HepG2 (cell line): ENCODE measurements around the gene COX4I1. TPM values are rescaled to one million over a fixed set of nuclear protein-coding genes. Genes with fewer than 3 reads are reported as not detected.

Source experiments
- ATAC-seq: fragments of 200-7000 bp; cut with Tn5 transposase; 3 replicates; pipeline ENCODE4 v1.9.1; 2020; ENCODE audit warnings: mild to moderate bottlenecking, moderate library complexity
- BruUV-seq: library from RNA; stranded (reverse); fragments of 400-500 nt; replicated peaks from 2 replicates; lab custom pipeline; 2021; lab: Mats Ljungman, UMichigan
- CTCF ChIA-PET: fragments of 300-600 bp; formaldehyde crosslinking; extraction: SDS; loops from one replicate; lab custom pipeline; 2021; ENCODE audit warnings: low total read pairs, inconsistent platforms, low intra/inter-chr PET ratio; lab: Yijun Ruan, JAX
- POLR2A ChIA-PET: fragments of 350-600 bp; sonication (Branson Sonifier 250); formaldehyde crosslinking; loops from one replicate; lab custom pipeline; 2020; ENCODE audit warnings: antibody characterized with exemption, inconsistent platforms; lab: Yijun Ruan, JAX
- DNase-seq: peaks from one replicate; pipeline ENCODE4 v3.0.0-alpha.2; 2015; ENCODE audit warnings: low spot score
- FAIRE-seq: peaks from 3 replicates; lab custom pipeline; 2011; peaks lifted over from hg19 to GRCh38; lab: Jason Lieb, UNC
- H2AFZ ChIP-seq: one replicate; pipeline ENCODE4 v1.6.1; 2011; ENCODE audit warnings: low read length, inconsistent platforms
- H3K27ac ChIP-seq: fragments of 300-600 bp; 3 replicates; pipeline ENCODE4 v1.8.0; 2011; ENCODE audit warnings: mixed run types, mild to moderate bottlenecking, mixed read lengths, low read length, inconsistent platforms; ENCODE audit not compliant: insufficient read depth; ENCODE audit errors: extremely low read length
- H3K27me3 ChIP-seq, 2 experiments: fragments of 200-600 bp in 1 of 2; 2 replicates in 1 of 2; 3 replicates in 1 of 2; pipeline versions ENCODE4 v1.6.0 to v1.8.0; 2011; ENCODE audit warnings: low read length in 2 of 2, mild to moderate bottlenecking in 2 of 2, moderate library complexity in 2 of 2, inconsistent platforms in 1 of 2; ENCODE audit not compliant: insufficient read depth in 2 of 2, control insufficient read depth in 1 of 2
- H3K36me3 ChIP-seq, 2 experiments: fragments of 200-600 bp in 1 of 2; replicated peaks in 1 of 2; 2 replicates in 1 of 2; 3 replicates in 1 of 2; pipeline versions ENCODE4 v1.5.1 to v1.8.0; 2011; ENCODE audit warnings: low read length in 2 of 2, inconsistent platforms in 1 of 2; ENCODE audit not compliant: insufficient read depth in 2 of 2, control insufficient read depth in 1 of 2
- H3K4me1 ChIP-seq: 2 replicates; pipeline ENCODE4 v1.5.1; 2012; ENCODE audit warnings: low read length, inconsistent platforms; ENCODE audit not compliant: insufficient read depth
- H3K4me2 ChIP-seq: 2 replicates; pipeline ENCODE4 v1.6.0; 2011; ENCODE audit warnings: low read depth, low read length, inconsistent platforms
- H3K4me3 ChIP-seq, 3 experiments: fragments of 200-600 bp in 1 of 3; sonication (generic), shearing (Covaris generic) in 1 of 3; replicated peaks in 1 of 3; 2 replicates each; pipeline ENCODE4 v1.5.1; 2011 to 2016; ENCODE audit warnings: low read length in 3 of 3, inconsistent platforms in 2 of 3, low read depth in 2 of 3, mild to moderate bottlenecking in 2 of 3, control low read depth in 1 of 3, mixed read lengths in 1 of 3; ENCODE audit not compliant: insufficient read depth in 1 of 3
- H3K79me2 ChIP-seq: one replicate; pipeline ENCODE4 v1.6.1; 2011; ENCODE audit warnings: low read length, inconsistent platforms; ENCODE audit not compliant: insufficient read depth
- H3K9ac ChIP-seq: 2 replicates; pipeline ENCODE4 v1.6.0; 2011; ENCODE audit warnings: mild to moderate bottlenecking, low read depth, low read length, inconsistent platforms; ENCODE audit not compliant: insufficient read depth
- H3K9me3 ChIP-seq: 2 replicates; pipeline ENCODE4 v1.5.1; 2012; ENCODE audit warnings: mild to moderate bottlenecking, low read length
- H4K20me1 ChIP-seq: 2 replicates; pipeline ENCODE4 v1.6.0; 2011; ENCODE audit warnings: inconsistent platforms, mild to moderate bottlenecking, low read length, moderate library complexity; ENCODE audit not compliant: insufficient read depth
- ARNT ChIP-seq: fragments of 450-650 bp; IDR thresholded peaks from 2 replicates; pipeline ENCODE4 v1.6.1; 2017
- EED ChIP-seq: sonication (generic); formaldehyde crosslinking; IDR thresholded peaks from 2 replicates; pipeline ENCODE4 v1.5.0; 2020; ENCODE audit warnings: mild to moderate bottlenecking, missing genetic modification reagents
- PHB2 ChIP-seq: fragments of 450-650 bp; IDR thresholded peaks from 2 replicates; pipeline ENCODE4 v1.6.1; 2018; ENCODE audit not compliant: partially characterized antibody
- RORA ChIP-seq: sonication (generic); formaldehyde crosslinking; IDR thresholded peaks from 2 replicates; pipeline ENCODE4 v1.5.0; 2020; ENCODE audit warnings: mild to moderate bottlenecking, missing genetic modification reagents, moderate library complexity
- ZBTB42 ChIP-seq: sonication (generic); formaldehyde crosslinking; IDR thresholded peaks from 2 replicates; pipeline ENCODE4 v1.5.0; 2020; ENCODE audit warnings: mild to moderate bottlenecking, missing genetic modification reagents
- ZNF234 ChIP-seq: sonication (generic); formaldehyde crosslinking; conservative IDR thresholded peaks from 2 replicates; pipeline ENCODE4 v1.5.1; 2020; ENCODE audit warnings: mild to moderate bottlenecking, missing genetic modification reagents
- ZNF816 ChIP-seq: sonication (generic); formaldehyde crosslinking; IDR thresholded peaks from 2 replicates; pipeline ENCODE4 v1.8.0; 2022; ENCODE audit warnings: missing genetic modification reagents, mild to moderate bottlenecking, borderline replicate concordance
- WGBS: methylation state at CpG from one replicate; pipeline ENCODE4 v1.1.6; 2017; ENCODE audit warnings: low lambda C conversion rate; 5-methylcytosine and 5-hydroxymethylcytosine counted together
- in situ Hi-C: cut with HindIII; loops from 2 replicates; pipeline ENCODE4 v1.10.0; 2017; ENCODE audit warnings: low pct_unique_long_range_greater_than_20kb; ENCODE audit not compliant: extremely low pct_ligation_motif_present
- intact Hi-C: fragments of 100-400 bp; cut with micrococcal nuclease; formaldehyde crosslinking; loops from one replicate; pipeline ENCODE4 v1.10.0; 2022; ENCODE audit not compliant: unreplicated experiment
- polyA plus RNA-seq, 8 experiments: library from polyadenylated mRNA; depleted of rRNA in 3 of 8; stranded (reverse) in 7 of 8; unstranded in 1 of 8; fragments of >200 nt; fragmentation: Illumina TruSeq in 4 of 8; extraction: Trizol in 4 of 8; gene quantifications; 2 replicates each; pipeline versions ENCODE4 v1.2.1 to v1.2.3, GENCODE V29; 2011 to 2016; ENCODE audit warnings: low read depth in 4 of 8, missing spikeins in 1 of 8, mixed read lengths in 1 of 8; ENCODE audit not compliant: insufficient read depth in 1 of 8
- total RNA-seq, 5 experiments: library from RNA; depleted of rRNA; stranded (reverse); fragments of >200 nt; fragmentation: Illumina TruSeq; extraction: Trizol; gene quantifications; 2 replicates each; pipeline ENCODE4 v1.2.3, GENCODE V29; 2016; ENCODE audit warnings: low read depth in 1 of 5
- TF ChIP-seq, protein P1 (sequence below): sonication (generic); formaldehyde crosslinking; IDR thresholded peaks from 2 replicates; pipeline ENCODE4 v1.8.0; 2022; ENCODE audit warnings: missing genetic modification reagents, mild to moderate bottlenecking, borderline replicate concordance
- TF ChIP-seq, protein P2 (sequence below): sonication (generic); formaldehyde crosslinking; conservative IDR thresholded peaks from 2 replicates; pipeline ENCODE4 v1.8.0; 2022; ENCODE audit warnings: mild to moderate bottlenecking, moderate library complexity, missing genetic modification reagents
- TF ChIP-seq, protein P3 (sequence below): sonication (generic); formaldehyde crosslinking; IDR thresholded peaks from one replicate; pipeline ENCODE4 v1.5.1; 2020; ENCODE audit warnings: mild to moderate bottlenecking, missing genetic modification reagents; ENCODE audit errors: not compliant biosample characterization

The COX4I1 gene
- total and polyA plus RNA-seq, 2 of the 13 experiments (the other 11 are each of a cell fraction or from before 2014, with no cell fraction given), result 658 to 902 TPM

DNA sequence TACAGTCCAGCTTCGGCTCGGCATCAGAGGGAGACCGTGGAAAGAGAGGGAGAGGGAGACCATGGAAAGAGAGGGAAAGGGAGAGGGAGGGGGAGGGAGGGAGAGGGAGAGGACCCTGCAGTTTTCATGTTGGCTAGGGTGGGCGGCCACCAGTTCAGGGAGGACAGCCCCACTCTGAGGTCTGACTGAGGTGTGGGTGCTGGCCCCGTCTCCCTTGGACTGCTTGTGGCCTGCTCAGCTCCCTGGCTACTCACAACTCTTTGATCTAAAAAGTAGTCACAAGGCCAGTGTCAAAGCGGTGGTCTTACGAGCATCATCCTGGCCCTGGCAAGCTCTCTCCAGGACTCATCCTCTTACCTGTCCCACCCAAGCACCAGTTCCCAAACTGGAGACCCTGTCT lies 9.4 kb downstream of the COX4I1 start (continued):
- TF ChIP-seq RORA (no peak), ARNT (no peak), ZNF816 (CRISPR knock-in tag) (no peak), PHB2 (no peak), EED (CRISPR knock-in tag) (no peak), ZBTB42 (CRISPR knock-in tag) (no peak)

DNA sequence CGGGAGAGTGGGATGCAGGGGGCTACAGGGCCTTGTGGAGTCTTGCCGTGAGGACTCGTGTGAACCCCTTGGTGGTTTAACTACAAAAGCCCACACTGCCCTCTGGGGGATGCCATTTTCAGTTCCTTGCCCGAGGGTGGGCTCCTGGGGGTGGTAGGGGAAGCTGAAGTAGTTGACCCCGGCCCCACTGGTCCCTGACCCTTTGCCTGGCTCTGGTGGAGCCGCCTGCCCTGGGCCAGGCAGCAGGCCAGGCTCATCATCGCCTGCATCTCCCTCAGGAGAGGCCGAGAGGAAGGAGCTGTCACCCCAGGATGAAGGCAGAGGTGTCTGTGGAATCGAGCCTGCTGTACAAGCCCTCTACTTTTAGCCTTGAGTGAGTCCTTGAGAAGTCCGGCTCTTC lies 10.2 kb downstream of the COX4I1 start:
- Histone ChIP-seq H3K4me3 (no peak overlapping the region), H3K27me3 (peaks cover 6 to 28% of the 10 kb centered on the region in 2 experiments), H2AFZ (no peak overlapping the region), H3K4me2 (no peak overlapping the region), H3K36me3 (peaks cover 10 to 25% of the 10 kb centered on the region in 2 experiments), H3K9ac (no peak overlapping the region), H3K27ac (no peak overlapping the region), H3K9me3 (no peaks in the 10 kb centered on the region), H3K79me2 (no peaks in the 10 kb centered on the region), H4K20me1 (no peaks in the 10 kb centered on the region), H3K4me1 (peaks cover 27% of the 10 kb centered on the region)
- FAIRE-seq (no peak), ATAC-seq (peak; percentile 38), DNase-seq (no peak)
- no TSS peak for BruUV-seq
- intact Hi-C loops (no loop called here), in situ Hi-C loops (loop anchor here (25.0 kb wide), 1 partner anchor 703 kb away; the partner anchor contains the start of gene FOXF1)
- POLR2A ChIA-PET, result interaction anchor here (1.1 kb wide), 1 partner anchor 11 kb away, joined by 3 read pairs; no protein-coding TSS in a partner anchor
- 59% methylated on average over 3 of the region's 10 CpGs for WGBS
- CTCF ChIA-PET, result no interaction called here
- TF ChIP-seq, protein P1, sequence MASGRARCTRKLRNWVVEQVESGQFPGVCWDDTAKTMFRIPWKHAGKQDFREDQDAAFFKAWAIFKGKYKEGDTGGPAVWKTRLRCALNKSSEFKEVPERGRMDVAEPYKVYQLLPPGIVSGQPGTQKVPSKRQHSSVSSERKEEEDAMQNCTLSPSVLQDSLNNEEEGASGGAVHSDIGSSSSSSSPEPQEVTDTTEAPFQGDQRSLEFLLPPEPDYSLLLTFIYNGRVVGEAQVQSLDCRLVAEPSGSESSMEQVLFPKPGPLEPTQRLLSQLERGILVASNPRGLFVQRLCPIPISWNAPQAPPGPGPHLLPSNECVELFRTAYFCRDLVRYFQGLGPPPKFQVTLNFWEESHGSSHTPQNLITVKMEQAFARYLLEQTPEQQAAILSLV, result no peak
- TF ChIP-seq, protein P2, sequence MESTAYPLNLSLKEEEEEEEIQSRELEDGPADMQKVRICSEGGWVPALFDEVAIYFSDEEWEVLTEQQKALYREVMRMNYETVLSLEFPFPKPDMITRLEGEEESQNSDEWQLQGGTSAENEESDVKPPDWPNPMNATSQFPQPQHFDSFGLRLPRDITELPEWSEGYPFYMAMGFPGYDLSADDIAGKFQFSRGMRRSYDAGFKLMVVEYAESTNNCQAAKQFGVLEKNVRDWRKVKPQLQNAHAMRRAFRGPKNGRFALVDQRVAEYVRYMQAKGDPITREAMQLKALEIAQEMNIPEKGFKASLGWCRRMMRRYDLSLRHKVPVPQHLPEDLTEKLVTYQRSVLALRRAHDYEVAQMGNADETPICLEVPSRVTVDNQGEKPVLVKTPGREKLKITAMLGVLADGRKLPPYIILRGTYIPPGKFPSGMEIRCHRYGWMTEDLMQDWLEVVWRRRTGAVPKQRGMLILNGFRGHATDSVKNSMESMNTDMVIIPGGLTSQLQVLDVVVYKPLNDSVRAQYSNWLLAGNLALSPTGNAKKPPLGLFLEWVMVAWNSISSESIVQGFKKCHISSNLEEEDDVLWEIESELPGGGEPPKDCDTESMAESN, result 0 out of 2 replicates have a peak, but pooled peaks have one; percentile 28
- no peak for TF ChIP-seq ZNF234
- TF ChIP-seq, protein P3, sequence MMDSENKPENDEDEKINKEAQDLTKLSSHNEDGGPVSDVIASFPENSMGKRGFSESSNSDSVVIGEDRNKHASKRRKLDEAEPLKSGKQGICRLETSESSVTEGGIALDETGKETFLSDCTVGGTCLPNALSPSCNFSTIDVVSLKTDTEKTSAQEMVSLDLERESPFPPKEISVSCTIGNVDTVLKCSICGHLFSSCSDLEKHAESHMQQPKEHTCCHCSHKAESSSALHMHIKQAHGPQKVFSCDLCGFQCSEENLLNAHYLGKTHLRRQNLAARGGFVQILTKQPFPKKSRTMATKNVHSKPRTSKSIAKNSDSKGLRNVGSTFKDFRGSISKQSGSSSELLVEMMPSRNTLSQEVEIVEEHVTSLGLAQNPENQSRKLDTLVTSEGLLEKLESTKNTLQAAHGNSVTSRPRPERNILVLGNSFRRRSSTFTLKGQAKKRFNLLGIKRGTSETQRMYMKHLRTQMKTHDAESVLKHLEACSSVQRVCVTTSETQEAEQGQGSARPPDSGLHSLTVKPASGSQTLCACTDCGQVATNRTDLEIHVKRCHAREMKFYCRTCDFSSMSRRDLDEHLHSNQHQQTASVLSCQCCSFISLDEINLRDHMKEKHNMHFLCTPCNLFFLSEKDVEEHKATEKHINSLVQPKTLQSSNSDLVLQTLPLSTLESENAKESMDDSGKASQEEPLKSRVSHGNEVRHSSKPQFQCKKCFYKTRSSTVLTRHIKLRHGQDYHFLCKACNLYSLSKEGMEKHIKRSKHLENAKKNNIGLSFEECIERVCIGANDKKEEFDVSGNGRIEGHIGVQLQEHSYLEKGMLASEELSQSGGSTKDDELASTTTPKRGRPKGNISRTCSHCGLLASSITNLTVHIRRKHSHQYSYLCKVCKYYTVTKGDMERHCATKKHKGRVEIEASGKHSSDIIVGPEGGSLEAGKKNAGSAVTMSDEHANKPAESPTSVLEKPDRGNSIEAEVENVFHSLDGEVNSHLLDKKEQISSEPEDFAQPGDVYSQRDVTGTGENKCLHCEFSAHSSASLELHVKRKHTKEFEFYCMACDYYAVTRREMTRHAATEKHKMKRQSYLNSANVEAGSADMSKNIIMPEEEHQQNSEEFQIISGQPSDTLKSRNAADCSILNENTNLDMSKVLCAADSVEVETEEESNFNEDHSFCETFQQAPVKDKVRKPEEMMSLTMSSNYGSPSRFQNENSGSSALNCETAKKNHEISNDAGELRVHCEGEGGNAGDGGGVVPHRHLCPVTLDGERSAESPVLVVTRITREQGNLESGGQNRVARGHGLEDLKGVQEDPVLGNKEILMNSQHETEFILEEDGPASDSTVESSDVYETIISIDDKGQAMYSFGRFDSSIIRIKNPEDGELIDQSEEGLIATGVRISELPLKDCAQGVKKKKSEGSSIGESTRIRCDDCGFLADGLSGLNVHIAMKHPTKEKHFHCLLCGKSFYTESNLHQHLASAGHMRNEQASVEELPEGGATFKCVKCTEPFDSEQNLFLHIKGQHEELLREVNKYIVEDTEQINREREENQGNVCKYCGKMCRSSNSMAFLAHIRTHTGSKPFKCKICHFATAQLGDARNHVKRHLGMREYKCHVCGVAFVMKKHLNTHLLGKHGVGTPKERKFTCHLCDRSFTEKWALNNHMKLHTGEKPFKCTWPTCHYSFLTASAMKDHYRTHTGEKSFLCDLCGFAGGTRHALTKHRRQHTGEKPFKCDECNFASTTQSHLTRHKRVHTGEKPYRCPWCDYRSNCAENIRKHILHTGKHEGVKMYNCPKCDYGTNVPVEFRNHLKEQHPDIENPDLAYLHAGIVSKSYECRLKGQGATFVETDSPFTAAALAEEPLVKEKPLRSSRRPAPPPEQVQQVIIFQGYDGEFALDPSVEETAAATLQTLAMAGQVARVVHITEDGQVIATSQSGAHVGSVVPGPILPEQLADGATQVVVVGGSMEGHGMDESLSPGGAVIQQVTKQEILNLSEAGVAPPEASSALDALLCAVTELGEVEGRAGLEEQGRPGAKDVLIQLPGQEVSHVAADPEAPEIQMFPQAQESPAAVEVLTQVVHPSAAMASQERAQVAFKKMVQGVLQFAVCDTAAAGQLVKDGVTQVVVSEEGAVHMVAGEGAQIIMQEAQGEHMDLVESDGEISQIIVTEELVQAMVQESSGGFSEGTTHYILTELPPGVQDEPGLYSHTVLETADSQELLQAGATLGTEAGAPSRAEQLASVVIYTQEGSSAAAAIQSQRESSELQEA, result peak; percentile 36
